Stimulated activated CD8-positive, alpha-beta memory T cell treated with anti-CD3 and anti-CD28 coated beads, Interleukin-12 subunit alpha, Interleukin-12 subunit beta, amount 100 ng/mL, for 4 hours (primary cell): ENCODE results near the gene CGB2.
"Not testable (repeated sequence)": the region's sequence is repeated elsewhere in the genome, so short reads cannot be mapped to it uniquely, and the experiment has no call there.

Experiments
- DNase-seq: peaks from one replicate; pipeline ENCODE4 v3.0.0-alpha.2; 2020; ENCODE audit warnings: low read depth

Gene CGB2

DNA sequence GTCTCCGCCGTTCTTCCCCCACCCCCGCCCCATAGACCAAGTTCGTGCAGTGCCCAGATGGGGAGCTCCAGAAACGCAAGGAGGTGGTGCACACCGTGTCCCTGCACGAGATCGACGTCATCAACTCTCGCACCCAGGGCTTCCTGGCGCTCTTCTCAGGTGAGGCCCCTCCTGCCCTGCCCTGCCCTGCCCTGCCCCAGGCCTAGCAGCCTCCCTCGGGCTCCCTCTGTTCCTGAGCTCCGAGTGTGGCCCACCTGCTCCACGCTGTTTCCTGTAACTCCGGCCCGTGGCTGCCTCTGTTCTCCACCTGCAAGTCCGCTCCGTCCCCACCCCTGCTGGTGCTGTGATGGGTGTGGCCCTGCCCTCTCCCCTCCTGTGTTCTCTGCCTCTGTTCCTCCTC, 21.2 kb upstream of the CGB2 start:
- no peak for DNase-seq

DNA sequence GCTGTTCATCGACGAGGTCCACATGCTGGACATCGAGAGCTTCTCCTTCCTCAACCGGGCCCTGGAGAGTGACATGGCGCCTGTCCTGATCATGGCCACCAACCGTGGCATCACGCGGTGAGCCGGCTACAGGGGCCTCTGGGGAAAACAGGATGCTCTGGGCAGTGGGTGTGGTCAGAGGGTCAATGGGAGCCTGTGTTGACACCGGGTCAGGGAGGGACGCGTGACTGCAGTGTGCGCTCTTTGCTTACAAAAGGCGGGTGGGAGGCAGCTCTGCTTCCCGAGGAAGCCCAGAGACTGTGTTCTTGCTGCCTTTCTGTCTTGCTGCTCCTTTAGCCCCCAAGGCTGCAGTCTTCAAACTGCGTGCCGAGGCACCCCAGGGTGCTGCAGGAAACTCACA, 20.5 kb upstream of the CGB2 start:
- no peak for DNase-seq

DNA sequence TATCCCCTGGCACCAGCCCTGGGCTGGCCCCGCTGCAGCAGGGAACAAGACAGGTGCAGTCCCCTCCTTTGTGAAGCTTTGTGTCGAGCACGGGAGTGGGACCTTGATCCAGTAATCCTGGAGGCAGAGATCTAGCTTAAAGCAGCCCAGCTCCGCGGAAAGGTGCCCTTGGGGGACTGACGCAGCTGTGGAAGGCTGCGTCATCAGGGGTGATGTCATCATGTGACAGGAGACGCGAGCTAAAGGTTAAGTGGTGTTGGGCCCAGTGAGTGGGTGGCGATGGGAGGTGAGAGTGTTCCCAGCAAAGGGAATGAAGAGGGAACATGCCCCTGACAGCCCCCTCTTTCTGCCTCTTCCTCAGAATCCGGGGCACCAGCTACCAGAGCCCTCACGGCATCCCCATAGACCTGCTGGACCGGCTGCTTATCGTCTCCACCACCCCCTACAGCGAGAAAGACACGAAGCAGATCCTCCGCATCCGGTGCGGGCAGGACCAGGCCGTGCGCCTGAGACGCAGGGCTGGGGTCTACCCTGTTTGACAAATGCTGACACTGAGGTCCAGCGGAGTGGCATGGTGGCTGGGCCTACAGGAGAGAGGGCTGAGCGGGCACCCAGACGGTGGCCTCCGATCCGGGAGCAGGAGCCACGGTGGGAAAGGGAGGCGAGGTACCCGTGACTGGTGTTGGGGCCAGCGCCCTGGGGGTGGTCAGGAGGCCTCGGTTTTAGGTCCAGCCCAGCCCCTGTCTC, 17.4 kb upstream of the CGB2 start:
- no peak for DNase-seq

DNA sequence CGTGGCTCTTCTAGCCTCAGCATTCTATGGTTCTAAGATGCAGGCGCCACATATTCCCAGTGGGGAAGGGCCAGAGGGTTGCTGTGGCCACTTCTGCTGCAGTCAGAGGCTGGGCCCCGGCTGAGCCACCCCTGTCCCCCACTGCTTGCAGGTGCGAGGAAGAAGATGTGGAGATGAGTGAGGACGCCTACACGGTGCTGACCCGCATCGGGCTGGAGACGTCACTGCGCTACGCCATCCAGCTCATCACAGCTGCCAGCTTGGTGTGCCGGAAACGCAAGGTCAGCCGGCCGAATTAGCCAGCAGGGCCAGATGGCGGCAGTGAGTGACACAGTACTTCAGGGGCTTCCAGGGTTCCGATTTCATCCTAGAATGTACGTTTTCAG, 16.8 kb upstream of the CGB2 start:
- no peak for DNase-seq

DNA sequence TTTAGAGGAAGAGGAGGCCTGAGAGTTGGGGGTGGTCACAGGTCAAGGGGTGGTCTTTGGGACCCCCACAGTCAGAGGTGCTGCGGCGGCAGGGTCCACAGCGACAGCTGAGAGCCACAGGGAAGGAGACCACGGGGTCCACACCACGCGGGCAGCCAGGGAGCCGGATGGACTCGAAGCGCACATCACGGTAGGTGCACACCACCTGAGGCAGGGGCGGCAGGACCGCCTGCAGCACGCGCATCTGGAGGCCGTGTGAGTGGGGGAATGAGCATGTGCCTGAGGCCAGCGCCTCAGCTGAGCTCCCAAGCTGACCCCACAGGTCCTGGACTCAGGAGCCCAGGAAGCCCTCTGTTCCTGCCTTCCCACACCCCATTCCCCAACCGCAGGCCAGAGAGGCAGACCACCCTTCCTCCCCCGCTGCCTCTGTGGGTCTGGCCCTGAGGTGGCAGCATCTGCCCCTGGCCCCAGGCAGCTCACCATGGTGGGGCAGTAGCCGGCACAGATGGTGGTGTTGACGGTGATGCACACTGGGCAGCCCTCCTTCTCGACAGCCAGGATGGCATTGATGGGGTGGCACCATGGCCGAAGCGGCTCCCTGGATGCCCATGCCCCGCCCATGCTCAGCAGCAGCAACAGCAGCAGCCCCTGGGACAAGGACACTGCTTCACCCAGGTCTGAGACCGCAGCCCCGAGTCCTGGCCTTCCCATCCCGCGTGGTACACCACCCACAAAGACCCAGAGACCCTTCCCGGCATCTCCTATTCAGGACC, 15.4 kb upstream of the CGB2 start:
- no peak for DNase-seq

DNA sequence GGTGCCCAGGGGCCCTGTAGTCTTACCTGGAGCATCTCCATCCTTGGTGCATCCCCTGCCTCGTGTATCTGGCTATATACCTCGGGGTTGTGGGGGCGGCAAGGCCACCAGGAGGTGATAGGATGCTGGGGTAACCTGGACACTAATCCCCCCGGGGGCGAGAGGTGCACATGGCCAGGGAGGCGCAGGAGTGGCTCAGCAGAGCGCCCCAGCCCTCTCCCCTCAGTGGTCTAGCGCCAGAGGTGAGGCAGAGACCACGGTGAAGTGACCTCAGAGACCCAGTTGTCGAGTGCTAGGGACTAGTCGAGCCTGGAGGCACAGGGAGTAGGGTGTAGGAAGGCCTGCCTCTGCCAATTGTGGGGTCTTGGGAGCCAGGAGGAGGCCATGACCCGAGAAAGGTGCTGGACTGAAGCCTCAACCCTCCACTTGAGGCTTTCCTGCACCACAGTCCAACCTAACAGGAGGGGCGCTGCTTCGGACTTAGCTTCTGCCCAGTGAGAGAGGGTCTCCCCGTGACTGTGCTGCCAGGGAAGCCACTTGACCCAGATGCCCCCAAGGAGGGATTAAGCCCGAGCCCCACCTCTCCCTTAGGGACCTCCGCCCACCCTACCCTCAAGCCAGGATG, 14.5 kb upstream of the CGB2 start, which contains the start of gene LHB:
Gene LHB, minus strand, starts transcription at position 51 of the 625 bp plus-strand sequence. Its CDS starts 10 bp downstream, at position 41.
- DNase-seq: no peak

DNA sequence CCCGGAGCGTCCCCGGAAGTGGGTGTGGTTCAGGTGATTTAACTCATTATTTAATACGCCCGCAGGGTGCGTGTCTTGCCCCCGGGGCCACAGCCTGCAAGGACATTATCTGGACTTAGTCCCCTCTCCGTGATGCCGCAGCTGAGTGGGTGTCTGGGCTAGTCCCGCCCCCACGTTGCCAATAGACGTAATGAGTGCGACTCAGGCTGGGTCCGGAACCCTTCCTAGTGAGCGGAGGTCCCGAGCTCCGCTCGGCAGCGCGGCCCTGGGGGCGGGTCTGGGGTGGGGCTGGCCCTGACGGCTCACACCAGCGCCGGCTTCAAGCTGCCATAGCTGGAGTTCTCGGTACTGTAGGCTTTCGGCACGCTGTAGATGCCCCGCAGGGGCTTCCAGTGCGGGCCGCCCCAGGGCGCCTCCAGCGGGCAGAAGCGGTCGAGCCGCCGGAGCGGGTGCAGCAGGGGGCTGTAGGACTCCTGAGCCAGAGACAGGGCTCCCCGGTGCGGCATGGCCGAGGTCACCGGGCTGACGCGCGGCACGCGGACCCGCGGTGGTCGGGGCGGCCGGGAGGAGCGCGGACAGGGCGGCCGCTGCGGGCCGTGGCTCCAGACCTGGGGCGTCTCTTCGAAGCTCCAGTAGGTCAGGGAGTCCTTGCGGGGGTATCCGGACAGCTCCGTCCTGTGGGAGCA, 13.9 kb upstream of the CGB2 start:
- DNase-seq: peak; percentile 41

DNA sequence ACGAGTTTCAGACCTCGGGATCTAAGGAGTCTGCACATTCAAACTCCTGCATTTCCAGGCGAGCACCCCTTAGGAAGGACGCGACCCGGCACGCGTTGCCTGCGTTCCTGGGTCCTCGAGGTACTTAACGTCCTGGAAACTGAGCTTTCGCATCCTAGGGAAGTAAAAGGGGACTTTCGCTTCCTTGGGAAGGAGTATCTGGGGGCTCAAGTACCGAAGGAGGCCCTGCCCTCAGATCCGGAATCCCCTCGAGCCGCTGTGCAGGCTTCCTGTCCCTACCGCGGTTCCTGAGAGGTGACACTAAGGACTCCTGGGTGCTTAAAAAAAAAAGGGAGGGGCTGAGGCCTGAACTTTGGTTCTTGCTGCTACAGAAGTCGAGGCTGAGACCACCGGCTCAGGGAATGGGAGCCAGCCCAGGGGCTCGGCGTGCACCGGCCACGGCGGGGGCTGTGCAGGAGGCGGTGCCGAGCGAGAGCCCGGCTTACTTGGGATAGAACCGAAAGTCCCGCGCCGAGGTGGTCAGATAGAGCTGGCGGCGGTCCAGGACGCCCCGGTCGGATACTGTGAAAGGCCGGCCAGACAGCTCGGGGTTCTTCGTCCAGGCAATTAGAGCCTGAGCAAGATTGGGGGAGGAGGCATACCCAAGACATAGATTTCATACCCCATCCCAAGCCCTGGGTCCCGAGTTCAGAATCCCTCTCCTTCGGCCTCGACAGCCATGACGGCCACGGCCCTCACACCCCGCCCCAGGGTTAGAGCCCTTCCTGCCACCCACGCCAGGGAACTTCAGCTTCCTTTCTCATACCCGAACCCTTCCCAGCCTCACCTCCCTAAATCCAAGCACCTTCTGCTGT, 13.1 kb upstream of the CGB2 start:
- not testable (repeated sequence) for DNase-seq

DNA sequence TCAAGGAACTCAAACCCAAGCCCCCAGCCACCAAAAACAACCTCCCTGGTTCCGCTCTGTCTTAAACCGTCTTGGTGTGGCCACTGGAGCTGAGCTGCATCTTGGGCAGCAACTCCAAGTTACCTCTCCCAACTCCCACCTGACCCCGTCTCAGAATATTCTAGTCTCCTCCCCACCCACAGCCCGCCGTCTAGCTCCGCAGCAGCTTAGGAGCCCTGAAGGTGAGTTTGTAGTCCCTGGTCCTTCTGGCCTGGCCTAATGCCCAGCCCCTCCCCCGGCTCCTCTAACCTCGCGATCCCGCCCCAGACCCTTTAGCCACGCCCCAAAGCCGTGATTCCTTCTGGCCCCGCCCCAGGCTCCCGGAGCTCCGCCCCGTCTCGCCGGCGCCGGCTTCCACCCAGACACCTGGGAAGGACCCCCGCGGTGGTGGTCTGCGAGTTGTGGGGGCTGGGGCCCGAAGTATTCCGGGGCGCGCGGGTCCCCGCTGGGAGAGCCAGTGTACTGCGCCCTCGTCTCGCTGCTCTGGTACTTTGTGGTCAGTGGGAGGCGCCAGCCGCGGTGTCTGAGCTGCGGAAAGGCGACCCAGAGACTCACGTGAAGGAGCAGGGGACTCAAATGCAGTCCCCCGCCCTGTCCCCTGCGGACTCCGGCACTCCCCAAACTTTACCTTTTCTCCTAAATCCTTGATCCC, 12.3 kb upstream of the CGB2 start:
- peak; percentile 46 for DNase-seq

DNA sequence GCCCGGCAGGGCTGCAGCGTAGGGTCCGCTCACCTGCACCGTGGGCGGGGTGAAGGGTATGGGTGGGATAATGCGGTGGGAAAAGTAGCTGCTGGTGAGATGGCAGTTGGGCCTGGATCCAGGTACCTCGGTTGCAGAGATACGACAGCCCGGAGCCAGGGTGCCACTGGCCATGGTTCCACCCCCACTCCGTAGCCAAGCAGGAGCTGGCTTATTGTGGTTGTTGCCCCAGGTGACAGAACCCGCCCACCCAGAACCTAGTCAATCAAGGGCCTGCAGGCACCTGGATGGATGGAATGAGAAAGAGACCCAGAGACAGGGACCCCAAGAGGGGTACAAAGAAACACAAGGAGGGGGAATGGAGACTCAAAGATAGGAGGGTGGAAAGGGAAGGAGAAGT, 11.3 kb upstream of the CGB2 start:
- no peak for DNase-seq

DNA sequence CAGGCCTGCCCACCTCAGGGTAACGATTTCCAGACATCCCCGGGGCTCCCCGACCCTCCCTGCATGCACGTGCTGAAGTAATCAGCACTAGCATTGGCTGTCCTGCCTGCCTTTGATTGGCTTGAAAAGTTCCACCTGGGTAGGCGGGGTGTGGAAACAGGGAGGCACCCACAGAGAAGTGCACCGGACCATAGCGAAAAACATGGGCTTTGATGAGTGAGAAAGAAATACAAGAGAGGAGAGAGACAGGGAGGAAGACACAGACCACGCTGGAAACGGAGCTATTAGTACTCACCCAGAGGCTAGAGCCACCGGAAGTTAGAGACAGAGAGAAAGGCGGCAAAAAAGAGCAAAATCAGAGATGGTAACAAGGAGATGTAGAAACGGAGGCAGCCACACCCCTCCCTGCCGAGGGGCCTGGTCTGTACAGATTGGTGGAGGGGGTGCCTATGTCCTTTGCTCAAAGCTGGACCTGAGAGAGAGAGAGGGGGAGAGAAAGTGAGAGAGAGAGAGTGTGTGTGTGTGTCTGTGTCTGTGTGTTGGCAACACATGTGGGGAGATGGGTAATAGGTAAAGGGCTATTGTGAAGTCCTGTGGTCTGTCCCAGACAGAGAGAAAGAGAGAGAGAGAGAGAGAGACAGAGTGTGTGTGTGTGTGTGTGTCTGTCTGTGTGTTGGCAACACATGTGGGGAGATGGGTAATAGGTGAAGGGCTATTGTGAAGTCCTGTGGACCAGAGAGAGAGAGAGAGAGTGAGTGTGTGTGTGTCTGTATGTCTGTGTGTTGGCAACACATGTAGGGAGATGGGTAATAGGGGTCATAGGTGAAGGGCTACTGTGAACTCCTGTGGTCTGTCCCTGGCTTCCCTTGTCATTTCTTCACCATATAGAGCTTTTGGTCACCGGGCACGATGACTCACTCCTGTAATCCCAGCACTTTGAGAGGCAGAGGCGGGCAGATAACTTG, 10.5 kb upstream of the CGB2 start:
- DNase-seq: no peak

DNA sequence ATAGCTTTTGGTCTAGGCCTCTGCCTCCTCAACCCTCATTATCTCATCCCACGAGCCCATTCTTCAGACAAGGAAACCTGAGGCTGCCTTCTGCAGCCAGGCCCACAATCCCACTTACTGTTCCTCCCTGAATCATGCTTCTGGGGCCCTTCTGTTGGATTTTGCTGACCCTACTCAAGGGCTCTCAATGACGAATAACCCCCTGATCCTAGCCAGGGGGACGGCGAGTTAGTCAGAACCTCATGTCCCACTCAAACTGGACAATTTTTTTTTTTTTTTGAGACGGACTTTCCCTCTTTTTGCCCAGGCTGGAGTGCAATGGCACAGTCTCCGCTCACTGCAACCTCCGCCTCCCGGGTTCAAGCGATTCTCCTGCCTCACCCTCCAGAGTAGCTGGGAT, 9.6 kb upstream of the CGB2 start:
- DNase-seq: no peak

DNA sequence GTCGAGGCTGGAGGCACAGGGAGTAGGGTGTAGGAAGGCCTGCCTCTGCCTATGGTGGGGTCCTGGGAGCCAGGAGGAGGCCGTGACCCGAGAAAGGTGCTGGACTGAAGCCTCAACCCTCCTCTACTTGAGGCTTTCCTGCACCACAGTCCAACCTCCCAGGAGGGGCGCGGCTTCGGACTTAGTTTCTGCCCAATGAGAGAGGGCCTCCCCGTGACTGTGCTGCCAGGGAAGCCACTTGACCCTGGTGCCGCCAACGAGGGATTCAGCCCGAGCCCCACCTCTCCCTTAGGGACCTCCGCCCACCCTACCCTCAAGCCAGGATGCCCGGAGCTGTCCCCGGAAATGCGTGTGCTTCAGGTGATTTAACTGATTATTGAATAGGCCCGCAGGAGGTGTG, 7.5 kb upstream of the CGB2 start, which contains the start of gene CGB3:
Gene CGB3, minus strand, starts transcription at position 101 of the 400 bp plus-strand sequence. CDS start 362 bp downstream, outside the sequence.
- not testable (repeated sequence) for DNase-seq

DNA sequence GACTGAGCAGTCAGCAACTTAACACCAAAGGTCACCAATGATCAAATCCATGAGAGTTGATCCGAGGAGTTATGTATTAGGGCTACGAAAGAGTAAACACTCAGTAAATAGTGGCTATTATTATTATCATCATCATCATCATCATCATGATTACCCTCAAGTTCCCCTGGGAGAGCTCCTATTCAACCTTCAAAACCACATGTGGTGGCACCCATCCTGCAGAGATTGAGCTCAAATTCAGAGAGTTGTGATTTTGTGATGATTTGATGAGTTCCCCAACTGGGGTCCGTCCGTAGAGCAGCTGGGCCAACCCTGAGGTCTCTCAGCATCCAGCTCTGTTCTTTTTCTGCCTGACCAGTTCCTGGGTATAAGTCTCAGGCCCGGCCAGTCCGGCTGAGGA, 6.6 kb upstream of the CGB2 start:
- DNase-seq: not testable (repeated sequence)

DNA sequence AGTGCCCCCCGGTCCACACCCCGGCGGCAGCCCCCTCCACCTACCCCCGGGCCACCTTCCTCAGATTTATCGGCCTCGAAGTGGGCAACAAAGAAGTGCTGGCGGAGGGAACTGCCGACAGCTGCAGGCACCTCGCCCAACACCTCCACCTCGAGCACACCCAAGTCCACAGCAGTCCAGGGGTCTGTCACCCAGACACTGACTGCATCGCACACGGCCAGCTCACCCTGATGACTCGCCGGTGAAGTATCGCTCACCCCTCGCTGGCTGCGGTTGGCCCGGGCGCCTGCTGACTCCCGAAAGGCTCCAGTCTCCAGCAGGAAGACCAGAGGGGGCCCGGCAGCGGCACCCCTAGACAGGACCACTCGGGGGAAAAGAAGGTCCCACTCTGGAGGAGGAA, 6.1 kb upstream of the CGB2 start:
- DNase-seq: not testable (repeated sequence)

DNA sequence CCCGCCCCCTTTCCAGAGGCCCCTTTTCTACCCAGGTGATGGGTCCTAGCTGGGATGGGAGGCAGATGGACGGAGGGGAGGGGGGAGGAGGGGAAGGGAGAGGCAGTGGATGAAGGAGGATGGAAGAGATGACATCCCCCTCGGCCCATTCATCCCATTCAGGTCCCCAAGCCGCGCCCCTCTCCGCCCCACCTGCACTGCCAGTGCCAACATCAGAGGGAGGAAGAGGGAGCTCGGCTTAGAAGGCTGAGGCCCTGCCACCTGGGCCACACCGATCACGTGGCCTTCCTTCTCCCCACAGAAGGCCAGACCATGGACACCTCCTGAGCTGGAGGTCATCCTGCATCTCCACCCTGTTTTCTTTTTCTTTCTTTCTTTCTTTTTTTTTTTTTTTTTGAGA, 3.0 kb upstream of the CGB2 start:
- DNase-seq: not testable (repeated sequence)

DNA sequence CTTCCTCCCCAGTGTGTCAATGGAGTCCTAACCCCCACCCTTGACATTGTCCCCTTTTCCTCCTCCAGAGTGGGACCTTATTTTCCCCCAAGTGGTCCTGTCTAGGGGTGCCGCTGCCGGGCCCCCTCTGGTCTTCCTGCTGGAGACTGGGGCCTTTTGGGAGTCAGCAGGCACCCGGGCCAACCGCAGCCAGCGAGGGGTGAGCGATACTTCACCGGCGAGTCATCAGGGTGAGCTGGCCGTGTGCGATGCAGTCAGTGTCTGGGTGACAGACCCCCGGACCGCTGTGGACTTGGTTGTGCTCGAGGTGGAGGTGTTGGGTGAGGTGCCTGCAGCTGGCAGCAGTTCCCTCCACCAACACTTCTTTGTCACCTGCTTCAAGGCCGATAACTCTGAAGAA, 1.9 kb upstream of the CGB2 start:
- DNase-seq: not testable (repeated sequence)

DNA sequence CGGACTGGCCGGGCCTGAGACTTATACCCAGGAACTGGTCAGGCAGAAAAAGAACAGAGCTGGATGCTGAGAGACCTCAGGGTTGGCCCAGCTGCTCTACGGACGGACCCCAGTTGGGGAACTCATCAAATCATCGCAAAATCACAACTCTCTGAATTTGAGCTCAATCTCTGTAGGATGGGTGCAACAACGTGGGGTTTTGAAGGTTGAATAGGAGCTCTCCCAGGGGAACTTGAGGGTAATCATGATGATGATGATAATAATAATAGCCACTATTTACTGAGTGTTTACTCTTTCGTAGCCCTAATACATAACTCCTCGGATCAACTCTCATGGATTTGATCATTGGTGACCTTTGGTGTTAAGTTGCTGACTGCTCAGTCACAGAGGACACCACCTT, 1.4 kb upstream of the CGB2 start:
- not testable (repeated sequence) for DNase-seq

DNA sequence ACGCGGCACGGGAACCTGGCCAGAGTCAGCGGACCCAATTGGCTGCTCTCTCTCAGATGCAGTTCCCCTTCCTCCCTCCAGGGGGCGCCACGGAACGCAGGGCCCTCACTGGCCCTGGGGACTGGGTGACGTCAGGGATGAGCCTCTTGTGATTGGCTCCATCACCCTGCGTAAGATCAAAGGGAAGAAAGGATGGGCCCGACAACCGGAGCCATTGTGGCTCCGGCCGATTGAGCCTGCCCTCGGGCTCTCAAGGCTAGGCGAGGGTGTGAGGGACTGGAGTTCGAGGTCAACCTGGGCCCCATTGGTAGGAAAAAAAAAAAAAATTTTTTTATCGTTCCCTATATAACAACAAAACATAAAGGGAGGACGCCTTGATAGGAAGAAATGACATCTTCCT, 5.1 kb downstream of the CGB2 start, which contains the start of gene CGB1:
Gene CGB1, minus strand, starts transcription at position 81 of the 400 bp plus-strand sequence. CDS start 184 bp downstream, outside the sequence.
- not testable (repeated sequence) for DNase-seq
